Neural progenitor cell (in vitro differentiated cells): ENCODE data around the gene PLXNA4. TPM values are rescaled to one million over a fixed set of nuclear protein-coding genes. Genes with fewer than 3 reads are reported as not detected.

Source experiments
- DNase-seq: peaks from one replicate; pipeline ENCODE4 v3.0.0-alpha.2; 2016; ENCODE audit warnings: low spot score
- H2AFZ ChIP-seq: fragments of 200-600 bp; sonication (generic); replicated peaks from 2 replicates; pipeline ENCODE4 v1.6.1; 2016; ENCODE audit warnings: antibody characterized with exemption
- H3F3A ChIP-seq: fragments of 200-600 bp; sonication (generic); 2 replicates; pipeline ENCODE4 v1.6.1; 2016; ENCODE audit warnings: antibody characterized with exemption, low read depth
- H3K27ac ChIP-seq: fragments of 200-600 bp; sonication (generic); 2 replicates; pipeline ENCODE4 v1.5.1; 2016; ENCODE audit warnings: mild to moderate bottlenecking
- H3K27me3 ChIP-seq: fragments of 200-600 bp; sonication (generic); 2 replicates; pipeline ENCODE4 v1.6.1; 2016; ENCODE audit warnings: mild to moderate bottlenecking, moderate library complexity
- H3K36me3 ChIP-seq: fragments of 200-600 bp; sonication (generic); 2 replicates; pipeline ENCODE4 v1.5.1; 2016
- H3K4me1 ChIP-seq: fragments of 200-600 bp; sonication (generic); 2 replicates; pipeline ENCODE4 v1.6.1; 2016; ENCODE audit warnings: mixed run types
- H3K4me2 ChIP-seq: fragments of 200-600 bp; sonication (generic); 2 replicates; pipeline ENCODE4 v1.6.1; 2016
- H3K4me3 ChIP-seq: fragments of 200-600 bp; sonication (generic); 2 replicates; pipeline ENCODE4 v1.5.1; 2016
- H3K79me2 ChIP-seq: fragments of 200-600 bp; sonication (generic); 2 replicates; pipeline ENCODE4 v1.6.1; 2016; ENCODE audit warnings: low read depth
- H3K9ac ChIP-seq: fragments of 200-600 bp; sonication (generic); 2 replicates; pipeline ENCODE4 v1.6.1; 2016
- H3K9me3 ChIP-seq: fragments of 200-600 bp; sonication (generic); 2 replicates; pipeline ENCODE4 v1.5.1; 2016; ENCODE audit warnings: low read depth
- H4K20me1 ChIP-seq: fragments of 200-600 bp; sonication (generic); 2 replicates; pipeline ENCODE4 v1.6.1; 2016; ENCODE audit warnings: low read depth
- H3K27ac Mint-ChIP-seq: 3 replicates; pipeline ENCODE4 v1.8.0; 2021; ENCODE audit warnings: mixed read lengths
- H3K27me3 Mint-ChIP-seq: 2 replicates; pipeline ENCODE4 v1.8.0; 2022; ENCODE audit warnings: low read depth, mild to moderate bottlenecking, inconsistent platforms, moderate library complexity, mixed read lengths; ENCODE audit not compliant: insufficient read depth
- H3K36me3 Mint-ChIP-seq: 3 replicates; pipeline ENCODE4 v1.8.0; 2021; ENCODE audit warnings: mixed read lengths
- H3K4me1 Mint-ChIP-seq: 3 replicates; pipeline ENCODE4 v1.8.0; 2021; ENCODE audit warnings: mixed read lengths
- H3K4me3 Mint-ChIP-seq: 3 replicates; pipeline ENCODE4 v1.8.0; 2021; ENCODE audit warnings: mild to moderate bottlenecking, moderate library complexity, mixed read lengths
- H3K9me3 Mint-ChIP-seq: 3 replicates; pipeline ENCODE4 v1.8.0; 2020; ENCODE audit warnings: mixed read lengths
- CTCF ChIP-seq: fragments of 200-600 bp; sonication (generic); IDR thresholded peaks from 2 replicates; pipeline ENCODE4 v1.5.1; 2017; ENCODE audit warnings: antibody characterized with exemption, mild to moderate bottlenecking
- EZH2 ChIP-seq: fragments of 200-600 bp; sonication (generic); IDR thresholded peaks from 2 replicates; pipeline ENCODE4 v1.6.1; 2017; ENCODE audit warnings: antibody characterized with exemption, mild to moderate bottlenecking, moderate library complexity
- EZH2phosphoT487 ChIP-seq: fragments of 200-600 bp; sonication (generic); IDR thresholded peaks from 2 replicates; pipeline ENCODE4 v1.6.1; 2017; ENCODE audit warnings: antibody characterized with exemption
- total RNA-seq: library from RNA; depleted of rRNA; stranded (reverse); fragments of >200 nt; gene quantifications from 2 replicates; pipeline ENCODE4 v1.2.3, GENCODE V29; 2015; ENCODE audit warnings: low replicate concordance

PLXNA4 gene
- total RNA-seq, 1 donor from 2014 or later, result 0.49 TPM

- no peaks in the 10 kb centered on the region for H3F3A ChIP-seq
- no peaks in the 10 kb centered on the region for H3K9me3 ChIP-seq
- no peaks in the 10 kb centered on the region for H4K20me1 ChIP-seq
- DNase-seq, result no peak
- Mint-ChIP-seq H3K4me3 (no peak overlapping the region), H3K9me3 (no peaks in the 10 kb centered on the region), H3K36me3 (no peaks in the 10 kb centered on the region), H3K27me3 (peaks cover 10% of the 10 kb centered on the region), H3K4me1 (peaks cover 6% of the 10 kb centered on the region), H3K27ac (no peak overlapping the region)
- no peak overlapping the region for H3K27ac ChIP-seq
- H2AFZ ChIP-seq, result no peak overlapping the region
- no peaks in the 10 kb centered on the region for H3K36me3 ChIP-seq
- H3K4me1 ChIP-seq, result no peaks in the 10 kb centered on the region
- no peak overlapping the region for H3K9ac ChIP-seq
- TF ChIP-seq EZH2 (no peak), CTCF (no peak), EZH2phosphoT487 (no peak)
- no peaks in the 10 kb centered on the region for H3K27me3 ChIP-seq
- H3K79me2 ChIP-seq, result no peaks in the 10 kb centered on the region
- no peak overlapping the region for H3K4me3 ChIP-seq
- H3K4me2 ChIP-seq, result no peak overlapping the region
Measured at GRCh38 chr7:132099163-132099562, 477.1 kb downstream of the PLXNA4 start.

- Histone ChIP-seq H3K36me3 (no peaks in the 10 kb centered on the region), H3K27ac (no peak overlapping the region), H3K4me2 (no peak overlapping the region), H3K9me3 (no peaks in the 10 kb centered on the region), H3K79me2 (no peaks in the 10 kb centered on the region), H3K9ac (no peak overlapping the region), H3F3A (no peaks in the 10 kb centered on the region), H3K4me1 (no peaks in the 10 kb centered on the region), H2AFZ (no peak overlapping the region), H3K4me3 (no peak overlapping the region), H3K27me3 (no peaks in the 10 kb centered on the region), H4K20me1 (no peaks in the 10 kb centered on the region)
- TF ChIP-seq EZH2phosphoT487, result no peak
- no peak for TF ChIP-seq CTCF
- TF ChIP-seq EZH2, result no peak
- Mint-ChIP-seq H3K4me1 (peaks cover 6% of the 10 kb centered on the region), H3K9me3 (no peaks in the 10 kb centered on the region), H3K27ac (no peak overlapping the region), H3K4me3 (no peak overlapping the region), H3K36me3 (no peaks in the 10 kb centered on the region), H3K27me3 (peaks cover 14% of the 10 kb centered on the region)
- DNase-seq, result no peak
Measured at GRCh38 chr7:132098327-132098726, 477.9 kb downstream of the PLXNA4 start.

- no peak overlapping the region for H3K4me3 ChIP-seq
- no peaks in the 10 kb centered on the region for H3K4me1 ChIP-seq
- Mint-ChIP-seq H3K9me3 (no peaks in the 10 kb centered on the region), H3K27me3 (peaks cover 17% of the 10 kb centered on the region), H3K27ac (no peak overlapping the region), H3K4me3 (no peak overlapping the region), H3K4me1 (peaks cover under 1% of the 10 kb centered on the region), H3K36me3 (no peaks in the 10 kb centered on the region)
- H2AFZ ChIP-seq, result no peak overlapping the region
- H3K27ac ChIP-seq, result no peak overlapping the region
- H3K79me2 ChIP-seq, result no peaks in the 10 kb centered on the region
- no peaks in the 10 kb centered on the region for H3F3A ChIP-seq
- no peaks in the 10 kb centered on the region for H3K27me3 ChIP-seq
- TF ChIP-seq EZH2phosphoT487 (no peak), CTCF (no peak), EZH2 (no peak)
- no peak overlapping the region for H3K4me2 ChIP-seq
- H4K20me1 ChIP-seq, result no peaks in the 10 kb centered on the region
- no peak for DNase-seq
- H3K9me3 ChIP-seq, result no peaks in the 10 kb centered on the region
- H3K9ac ChIP-seq, result no peak overlapping the region
- H3K36me3 ChIP-seq, result no peaks in the 10 kb centered on the region
Measured at GRCh38 chr7:132097550-132098134, 478.6 kb downstream of the PLXNA4 start.
